ENCODE data around the gene EVC2.

- TF ChIP-seq, protein P1, sequence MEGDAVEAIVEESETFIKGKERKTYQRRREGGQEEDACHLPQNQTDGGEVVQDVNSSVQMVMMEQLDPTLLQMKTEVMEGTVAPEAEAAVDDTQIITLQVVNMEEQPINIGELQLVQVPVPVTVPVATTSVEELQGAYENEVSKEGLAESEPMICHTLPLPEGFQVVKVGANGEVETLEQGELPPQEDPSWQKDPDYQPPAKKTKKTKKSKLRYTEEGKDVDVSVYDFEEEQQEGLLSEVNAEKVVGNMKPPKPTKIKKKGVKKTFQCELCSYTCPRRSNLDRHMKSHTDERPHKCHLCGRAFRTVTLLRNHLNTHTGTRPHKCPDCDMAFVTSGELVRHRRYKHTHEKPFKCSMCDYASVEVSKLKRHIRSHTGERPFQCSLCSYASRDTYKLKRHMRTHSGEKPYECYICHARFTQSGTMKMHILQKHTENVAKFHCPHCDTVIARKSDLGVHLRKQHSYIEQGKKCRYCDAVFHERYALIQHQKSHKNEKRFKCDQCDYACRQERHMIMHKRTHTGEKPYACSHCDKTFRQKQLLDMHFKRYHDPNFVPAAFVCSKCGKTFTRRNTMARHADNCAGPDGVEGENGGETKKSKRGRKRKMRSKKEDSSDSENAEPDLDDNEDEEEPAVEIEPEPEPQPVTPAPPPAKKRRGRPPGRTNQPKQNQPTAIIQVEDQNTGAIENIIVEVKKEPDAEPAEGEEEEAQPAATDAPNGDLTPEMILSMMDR (IDR thresholded peaks at IDR 0.05) = no peak
- TF ChIP-seq POLR2A (IDR thresholded peaks at IDR 0.05) = no peak
Measured at GRCh38 chr4:5631352-5632065, 76.8 kb downstream of the EVC2 start.
